Small intestine (tissue), 16 donors: ENCODE results near the gene APC. TPM values are rescaled to one million over a fixed set of nuclear protein-coding genes. Genes with fewer than 3 reads are reported as not detected.
A peak's percentile ranks its signal among the peaks of the same experiment; 100 is the strongest.

ENCODE experiments used
- DNase-seq, 2 donors: peaks; one replicate each; pipeline versions ENCODE4 v3.0.0 to v3.0.0-alpha.2; 2013
- FAIRE-seq: peaks from 2 replicates; lab custom pipeline; 2012; peaks lifted over from hg19 to GRCh38; lab: Jason Lieb, UNC
- H3K27ac ChIP-seq, 3 donors: one replicate each; pipeline ENCODE4 v1.5.1; 2013; ENCODE audit warnings: low read length in 2 of 3, mild to moderate bottlenecking in 2 of 3, control low read depth in 1 of 3, inconsistent platforms in 1 of 3, low read depth in 1 of 3, moderate library complexity in 1 of 3
- H3K27me3 ChIP-seq, 3 donors: one replicate each; pipeline ENCODE4 v1.6.1; 2013; ENCODE audit warnings: low read length in 3 of 3, inconsistent platforms in 1 of 3; ENCODE audit not compliant: control insufficient read depth in 3 of 3, insufficient read depth in 3 of 3
- H3K36me3 ChIP-seq, 3 donors: one replicate each; pipeline ENCODE4 v1.6.1; 2013; ENCODE audit warnings: low read length in 3 of 3, inconsistent platforms in 1 of 3, low read depth in 1 of 3, mild to moderate bottlenecking in 1 of 3, moderate library complexity in 1 of 3; ENCODE audit not compliant: control insufficient read depth in 3 of 3, insufficient read depth in 2 of 3
- H3K4me1 ChIP-seq, 3 donors: one replicate each; pipeline ENCODE4 v1.6.1; 2013; ENCODE audit warnings: low read length in 2 of 3, inconsistent platforms in 1 of 3, low read depth in 1 of 3, mild to moderate bottlenecking in 1 of 3, moderate library complexity in 1 of 3; ENCODE audit not compliant: control insufficient read depth in 3 of 3, insufficient read depth in 2 of 3
- H3K4me3 ChIP-seq, 3 donors: one replicate each; pipeline ENCODE4 v1.5.1; 2013; ENCODE audit warnings: low read length in 3 of 3, control low read depth in 1 of 3, inconsistent platforms in 1 of 3, low read depth in 1 of 3, mild to moderate bottlenecking in 1 of 3, moderate library complexity in 1 of 3
- H3K9me3 ChIP-seq, 2 donors: one replicate each; pipeline ENCODE4 v1.6.1; 2013; ENCODE audit warnings: low read depth in 1 of 2, low read length in 1 of 2; ENCODE audit not compliant: control insufficient read depth in 2 of 2, insufficient read depth in 1 of 2
- WGBS, 3 donors: extraction: QIAGEN DNeasy Blood & Tissue Kit; methylation state at CpG; one replicate each; pipeline ENCODE4 v1.1.7; 2013; 5-methylcytosine and 5-hydroxymethylcytosine counted together
- long read RNA-seq, 10 donors: transcript quantifications; one replicate each; lab custom pipeline, GENCODE V29; 2026
- polyA plus RNA-seq, 4 donors: library from polyadenylated mRNA; stranded (reverse) in 3 of 4; unstranded in 1 of 4; fragments of 200-250 nt in 3 of 4; fragments of 120-200 nt in 1 of 4; gene quantifications; one replicate each; pipeline versions ENCODE4 v1.2.1 to v1.2.3, GENCODE V29; 2013
- donor health status: healthy with polysubstance abuse.
- donor health status: control.
- donor health status: control.
- donor health status: Bipolar disorder and iron deficiency.
- donor health status: healthy.

Gene APC
- 10 to 100 TPM in 3 of 4 donors, 1 to 10 TPM in 1; 8.0 to 31.3 (median 16.8) TPM for polyA plus RNA-seq
- long read RNA-seq, donor 1, result 0 reads
- long read RNA-seq, donor 2, result 0 reads
- long read RNA-seq, donor 3, result 0 reads
- long read RNA-seq, donor 4, result 0 reads
- long read RNA-seq, donor 5, result 0 reads
- long read RNA-seq, donor 6, result 0 reads
- long read RNA-seq, donor 7, result 0 reads
- long read RNA-seq, donor 8, result 0 reads
- long read RNA-seq, donor 9, result 0 reads
- long read RNA-seq, donor 10, full-length matches to known transcripts, result 1 of 1 reads
- long read RNA-seq, donor 10, partial matches to known transcripts, result 0 of 1 reads
- long read RNA-seq, donor 10, other reads (novel, unspliced or antisense), result 0 of 1 reads

- Histone ChIP-seq H3K4me3 (peak within 1 kb of the TSS; percentile 54 to 82 (median 64)), H3K4me1 (peaks cover 0 to 7% (median 4%) of the 10 kb centered on the region in 3 donors), H3K9me3 (no peaks in the 10 kb centered on the region), H3K27ac (peak within 1 kb of the TSS in 2 of 3 donors; percentile 17 to 78), H3K27me3 (no peaks in the 10 kb centered on the region), H3K36me3 (peaks cover 0 to 2% (median 0%) of the 10 kb centered on the region in 3 donors)
- DNase-seq (peak; percentile 70 to 87), FAIRE-seq (no peak)
- WGBS, 3 donors, result 1 to 7% (median 5%) methylated on average over 33 to 36 of the region's 36 CpGs
These were observed at the start of gene APC for GRCh38 chr5:112737463-112738190. TSS of gene APC (plus strand) at chr5:112737885. CDS start at chr5:112754891, 17,006 bp downstream.

GRCh38 chr5:112689155-112689909 lies 48.4 kb upstream of the APC start:
- FAIRE-seq, result no peak
- WGBS, 3 donors, result 55 to 75% (median 66%) methylated on average over 3 of the region's 3 CpGs

GRCh38 chr5:112690605-112691338 lies 46.9 kb upstream of the APC start:
- DNase-seq (no peak), FAIRE-seq (no peak)
- H3K4me1 ChIP-seq, result peaks cover 0 to 5% (median 0%) of the 10 kb centered on the region in 3 donors
- H3K27me3 ChIP-seq, result no peaks in the 10 kb centered on the region
- peaks cover 0 to 3% of the 10 kb centered on the region in 2 donors for H3K9me3 ChIP-seq
- WGBS, 3 donors, result 74 to 85% (median 75%) methylated on average over 3 of the region's 3 CpGs
- no peak overlapping the region for H3K4me3 ChIP-seq
- no peak overlapping the region for H3K27ac ChIP-seq
- no peaks in the 10 kb centered on the region for H3K36me3 ChIP-seq

More at GRCh38 chr5:112689155-112689909, 48.4 kb upstream of the APC start:
- H3K4me1 ChIP-seq, result no peaks in the 10 kb centered on the region
- no peak overlapping the region for H3K27ac ChIP-seq
- H3K36me3 ChIP-seq, result no peaks in the 10 kb centered on the region
- H3K4me3 ChIP-seq, result no peak overlapping the region
- H3K27me3 ChIP-seq, result no peaks in the 10 kb centered on the region
- H3K9me3 ChIP-seq, result peaks cover 0 to 3% of the 10 kb centered on the region in 2 donors
- no peak for DNase-seq

- peaks cover 0 to 5% (median 0%) of the 10 kb centered on the region in 3 donors for H3K4me1 ChIP-seq
- FAIRE-seq (no peak), DNase-seq (peak in 1 of 2 donors; percentile 20)
- H3K4me3 ChIP-seq, result no peak overlapping the region
- H3K27ac ChIP-seq, result no peak overlapping the region
- H3K36me3 ChIP-seq, result no peaks in the 10 kb centered on the region
- H3K9me3 ChIP-seq, result peaks cover 0 to 3% of the 10 kb centered on the region in 2 donors
- no peaks in the 10 kb centered on the region for H3K27me3 ChIP-seq
- 15 to 53% (median 30%) methylated on average over 1 of the region's 1 CpG for WGBS, 3 donors
These were observed 46.4 kb upstream of the APC start for GRCh38 chr5:112691339-112691680.

GRCh38 chr5:112691758-112692157 lies 45.9 kb upstream of the APC start:
- H3K36me3 ChIP-seq, result no peaks in the 10 kb centered on the region
- no peaks in the 10 kb centered on the region for H3K27me3 ChIP-seq
- peaks cover 0 to 3% of the 10 kb centered on the region in 2 donors for H3K9me3 ChIP-seq
- FAIRE-seq (no peak), DNase-seq (peak in 1 of 2 donors; percentile 42)
- H3K27ac ChIP-seq, result no peak overlapping the region
- 60 to 70% (median 61%) methylated on average over 3 of the region's 3 CpGs for WGBS, 3 donors
- peaks cover 0 to 5% (median 0%) of the 10 kb centered on the region in 3 donors for H3K4me1 ChIP-seq
- H3K4me3 ChIP-seq, result no peak overlapping the region

- Histone ChIP-seq H3K27ac (no peak overlapping the region), H3K9me3 (peaks cover 0 to 3% of the 10 kb centered on the region in 2 donors), H3K4me1 (peaks cover 0 to 5% (median 0%) of the 10 kb centered on the region in 3 donors), H3K36me3 (no peaks in the 10 kb centered on the region), H3K27me3 (no peaks in the 10 kb centered on the region), H3K4me3 (no peak overlapping the region)
- FAIRE-seq (no peak), DNase-seq (no peak)
- WGBS, 3 donors, result 53 to 90% (median 75%) methylated on average over 1 of the region's 1 CpG
These were observed 45.2 kb upstream of the APC start for GRCh38 chr5:112692472-112692871.

GRCh38 chr5:112693301-112693700 lies 44.4 kb upstream of the APC start:
- peaks cover 0 to 3% of the 10 kb centered on the region in 2 donors for H3K9me3 ChIP-seq
- H3K27ac ChIP-seq, result no peak overlapping the region
- H3K4me1 ChIP-seq, result peaks cover 0 to 5% (median 0%) of the 10 kb centered on the region in 3 donors
- H3K27me3 ChIP-seq, result no peaks in the 10 kb centered on the region
- WGBS, 3 donors, result 86 to 95% (median 89%) methylated on average over 3 of the region's 3 CpGs
- no peak for FAIRE-seq
- DNase-seq, result no peak
- H3K4me3 ChIP-seq, result no peak overlapping the region
- no peaks in the 10 kb centered on the region for H3K36me3 ChIP-seq
